Astrocyte of the cerebellum (primary cell): ENCODE measurements around the gene ATP11A.

ENCODE experiments used
- DNase-seq: peaks from one replicate; pipeline ENCODE4 v3.0.0-alpha.2; 2011; ENCODE audit warnings: low read depth
- H3K4me3 ChIP-seq: 2 replicates; pipeline ENCODE4 v1.5.1; 2011; ENCODE audit warnings: mild to moderate bottlenecking, low read depth, low read length, moderate library complexity
- CTCF ChIP-seq: IDR thresholded peaks from 2 replicates; pipeline ENCODE4 v1.5.1; 2012; ENCODE audit warnings: low read length, low read depth, moderate library complexity, mild to moderate bottlenecking; ENCODE audit errors: missing control alignments
- in situ Hi-C: cut with HindIII; loops from 2 replicates; pipeline ENCODE4 v1.10.0; 2017; ENCODE audit warnings: low sequenced_read_pairs

ATP11A gene

GRCh38 chr13:112873851-112874750 lies 184.3 kb downstream of the ATP11A start:
- in situ Hi-C loops = no loop called here
- peak; percentile 23 for DNase-seq
- H3K4me3 ChIP-seq = no peak overlapping the region
- peak; percentile 96 for TF ChIP-seq CTCF

- TF ChIP-seq CTCF = no peak
- H3K4me3 ChIP-seq = no peak overlapping the region
- DNase-seq = no peak
Observed at GRCh38 chr13:112874751-112875300, 185.0 kb downstream of the ATP11A start.

DNA sequence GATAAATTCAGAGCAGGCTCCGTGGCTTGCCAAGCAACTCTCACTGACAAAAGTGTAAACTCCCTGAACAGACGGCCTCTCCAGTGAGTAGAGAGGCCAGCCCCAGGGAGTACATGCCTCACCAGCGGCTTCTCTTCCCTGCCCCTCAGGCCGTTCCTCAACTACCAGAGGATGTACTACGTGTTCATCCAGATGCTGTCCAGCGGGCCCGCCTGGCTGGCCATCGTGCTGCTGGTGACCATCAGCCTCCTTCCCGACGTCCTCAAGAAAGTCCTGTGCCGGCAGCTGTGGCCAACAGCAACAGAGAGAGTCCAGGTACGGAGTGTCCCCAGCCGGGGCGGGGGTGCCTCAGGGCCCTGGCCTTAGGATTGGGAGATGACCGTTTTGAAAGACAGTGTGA lies 185.8 kb downstream of the ATP11A start:
- DNase-seq = no peak
- no peak overlapping the region for H3K4me3 ChIP-seq
- in situ Hi-C loops = no loop called here
- no peak for TF ChIP-seq CTCF

More at GRCh38 chr13:112874751-112875300, 185.0 kb downstream of the ATP11A start:
- in situ Hi-C loops = no loop called here

GRCh38 chr13:112876305-112877000 lies 186.6 kb downstream of the ATP11A start:
- no peak for DNase-seq
- in situ Hi-C loops = no loop called here
- H3K4me3 ChIP-seq = no peak overlapping the region
- TF ChIP-seq CTCF = no peak

GRCh38 chr13:112877066-112877465 lies 187.2 kb downstream of the ATP11A start:
- H3K4me3 ChIP-seq = no peak overlapping the region
- no peak for TF ChIP-seq CTCF
- in situ Hi-C loops = no loop called here
- DNase-seq = no peak

DNA sequence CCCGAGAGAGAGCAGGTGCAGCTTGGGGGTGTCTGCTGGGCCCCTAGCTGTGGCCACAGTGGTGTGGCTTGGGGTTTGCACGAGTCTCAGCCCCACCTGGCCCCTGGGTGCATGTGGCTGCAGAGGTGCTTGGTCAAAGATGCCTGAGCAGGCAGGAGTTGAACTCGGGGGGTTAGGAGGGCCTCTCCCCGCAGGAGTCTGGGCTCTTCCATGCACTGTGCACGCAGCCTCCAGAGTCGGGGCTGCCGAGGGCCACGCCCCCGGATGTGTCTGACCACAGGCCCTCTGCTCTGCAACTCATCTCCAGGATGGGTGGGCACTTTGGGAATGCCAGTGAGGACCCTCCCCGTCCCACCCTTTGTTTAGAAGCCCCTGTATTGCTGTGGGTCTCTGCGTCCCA lies 187.7 kb downstream of the ATP11A start:
- in situ Hi-C loops = no loop called here
- H3K4me3 ChIP-seq = no peak overlapping the region
- TF ChIP-seq CTCF = no peak
- no peak for DNase-seq
